Fibroblast of skin of left biceps (primary cell): ENCODE measurements around the gene LDLRAP1.
"Not testable (repeated sequence)": the region's sequence is repeated elsewhere in the genome, so short reads cannot be mapped to it uniquely, and the experiment has no call there.

ENCODE experiments used
- DNase-seq, 2 experiments: peaks; one replicate each; pipeline ENCODE4 v3.0.0-alpha.2; 2013; ENCODE audit warnings: low read depth in 2 of 2

The LDLRAP1 gene

GRCh38 chr1:25543425-25544242 is at the start of gene LDLRAP1:
LDLRAP1 (plus strand) TSS chr1:25543606; CDS start chr1:25543699, 93 bp downstream.
- peak in 1 of 2 experiments; percentile 33 for DNase-seq

GRCh38 chr1:25494952-25495351 is 48.5 kb upstream of the LDLRAP1 start:
- DNase-seq: no peak

GRCh38 chr1:25500694-25501093 is 42.7 kb upstream of the LDLRAP1 start:
- DNase-seq: no peak

GRCh38 chr1:25501235-25502058 is 42.0 kb upstream of the LDLRAP1 start:
- DNase-seq: peak; percentile 84 to 87

- peak; percentile 61 to 66 for DNase-seq
These were observed 40.4 kb upstream of the LDLRAP1 start for GRCh38 chr1:25502957-25503356.

- no peak for DNase-seq
These were observed 39.6 kb upstream of the LDLRAP1 start for GRCh38 chr1:25503551-25504426.

GRCh38 chr1:25504706-25505595 is 38.5 kb upstream of the LDLRAP1 start:
- no peak for DNase-seq

- peak; percentile 38 to 40 for DNase-seq
These were observed 37.6 kb upstream of the LDLRAP1 start for GRCh38 chr1:25505656-25506385.

- not testable (repeated sequence) for DNase-seq
These were observed 36.6 kb upstream of the LDLRAP1 start for GRCh38 chr1:25506566-25507463.

GRCh38 chr1:25513666-25514065 is 29.7 kb upstream of the LDLRAP1 start:
- DNase-seq: no peak

- no peak for DNase-seq
These were observed 28.4 kb upstream of the LDLRAP1 start for GRCh38 chr1:25515033-25515432.

GRCh38 chr1:25516686-25517085 is 26.7 kb upstream of the LDLRAP1 start:
- DNase-seq: no peak

GRCh38 chr1:25517476-25518394 is 25.7 kb upstream of the LDLRAP1 start:
- DNase-seq: no peak

GRCh38 chr1:25519624-25520023 is 23.8 kb upstream of the LDLRAP1 start:
- DNase-seq: no peak

- DNase-seq: no peak
These were observed 22.9 kb upstream of the LDLRAP1 start for GRCh38 chr1:25520446-25521061.

GRCh38 chr1:25522031-25522655 is 21.3 kb upstream of the LDLRAP1 start:
- no peak for DNase-seq

- no peak for DNase-seq
These were observed 19.9 kb upstream of the LDLRAP1 start for GRCh38 chr1:25523542-25523941.
